Measurements from ENCODE around the gene GGT5.
"Not testable (repeated sequence)": the region's sequence is repeated elsewhere in the genome, so short reads cannot be mapped to it uniquely, and the experiment has no call there.

The GGT5 gene

DNA sequence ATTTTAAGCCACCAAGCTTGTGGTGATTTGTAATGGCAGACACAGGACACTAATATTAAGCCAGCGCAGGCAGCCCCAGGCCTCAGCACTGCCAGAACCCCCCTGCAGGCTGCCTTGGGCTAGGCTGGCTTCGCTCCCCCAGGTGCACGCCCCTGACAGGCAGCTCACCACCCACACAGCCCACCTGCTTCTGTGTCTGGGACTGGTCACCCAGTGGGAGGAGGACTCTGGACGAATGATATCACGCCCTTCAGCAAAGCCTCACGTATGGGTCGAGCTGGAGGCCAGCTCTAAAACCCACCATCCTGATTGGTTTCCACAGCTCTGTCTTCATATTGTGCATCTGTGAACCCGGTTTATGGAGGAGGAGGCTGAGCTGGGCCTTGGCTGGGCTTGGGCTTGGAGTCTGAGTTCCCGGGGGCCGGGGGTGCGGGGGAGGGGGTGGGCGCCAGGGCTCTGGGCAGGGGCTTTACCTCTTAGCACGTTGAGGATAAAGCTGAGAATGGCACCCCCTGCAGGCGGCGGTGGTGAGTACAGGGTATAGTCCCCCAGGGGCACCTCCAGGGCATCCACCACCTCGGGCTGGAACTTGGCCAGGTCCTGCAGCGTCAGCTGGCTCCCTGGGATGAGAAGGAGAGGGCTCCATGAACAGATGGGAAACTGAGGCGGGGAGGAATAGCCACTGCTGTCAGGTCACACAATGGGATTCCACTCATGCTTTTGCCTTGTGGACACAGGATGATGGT, 13.8 kb downstream of the GGT5 start:
- DNase-seq = no peak

DNA sequence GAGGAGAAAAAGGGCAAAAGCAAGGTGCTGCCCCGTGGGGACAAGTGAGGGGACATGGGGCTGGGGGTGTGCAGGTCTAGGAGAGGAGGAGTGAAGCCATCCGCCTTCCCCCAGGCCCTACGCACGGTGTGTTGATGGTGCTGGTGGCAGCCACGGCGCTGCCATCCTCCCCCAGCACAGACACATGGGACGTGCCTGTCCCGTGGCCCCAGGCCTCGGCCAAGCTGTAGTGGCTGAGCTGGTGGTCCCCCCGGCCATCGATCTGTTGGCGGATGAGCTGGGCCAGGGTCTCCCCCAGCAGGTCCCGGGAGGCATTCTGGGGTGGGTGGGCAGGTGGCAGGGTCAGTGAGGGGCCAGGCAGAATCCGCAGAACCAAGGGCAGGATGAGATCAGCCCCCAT, 18.9 kb downstream of the GGT5 start:
- DNase-seq = no peak

DNA sequence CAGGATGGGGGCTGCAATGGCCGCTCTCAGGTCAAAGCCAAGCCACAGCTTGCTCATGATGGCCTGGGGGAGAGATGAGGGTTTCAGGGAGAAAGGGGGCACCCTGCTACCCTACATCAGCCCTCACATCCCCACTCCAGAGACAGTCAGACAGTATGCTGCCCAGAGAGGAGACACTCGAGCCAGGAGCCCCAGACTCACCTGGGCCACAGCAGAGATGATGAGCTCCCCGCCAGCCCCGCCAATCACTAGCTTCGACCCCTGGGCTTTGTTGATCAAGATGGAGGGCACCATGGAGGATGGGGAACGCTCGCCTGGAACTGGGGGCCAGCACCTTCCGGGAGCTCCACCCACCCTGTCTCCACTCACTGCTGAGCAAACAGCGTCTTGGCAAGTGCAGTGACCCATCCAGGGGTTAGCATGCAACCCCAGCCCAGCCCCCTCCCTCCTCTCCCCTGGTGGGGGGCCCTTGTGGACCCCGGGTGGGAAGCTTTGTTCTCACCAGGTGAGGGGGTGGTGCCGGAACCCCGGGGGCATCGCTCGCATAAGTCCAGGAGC, 19.8 kb downstream of the GGT5 start:
- DNase-seq = no peak

DNA sequence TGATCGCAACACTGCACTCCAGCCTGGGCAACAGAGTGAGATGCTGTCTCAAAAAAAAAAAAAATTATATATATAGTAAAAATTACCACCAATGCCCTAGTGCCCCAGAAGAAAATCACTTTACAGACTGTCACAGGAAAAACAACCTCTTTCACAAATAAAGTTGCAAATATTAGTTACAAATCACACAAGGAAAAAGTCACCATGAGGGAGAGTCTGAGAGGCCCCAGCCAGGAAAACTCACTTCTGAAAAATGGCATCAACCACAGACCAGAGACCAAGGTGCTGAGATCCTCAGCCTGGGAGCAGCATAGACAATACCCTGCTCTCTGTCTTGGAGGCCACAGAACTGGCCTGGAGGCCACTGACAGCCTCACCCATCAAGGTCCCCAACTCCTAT, 20.4 kb downstream of the GGT5 start:
- DNase-seq = no peak

DNA sequence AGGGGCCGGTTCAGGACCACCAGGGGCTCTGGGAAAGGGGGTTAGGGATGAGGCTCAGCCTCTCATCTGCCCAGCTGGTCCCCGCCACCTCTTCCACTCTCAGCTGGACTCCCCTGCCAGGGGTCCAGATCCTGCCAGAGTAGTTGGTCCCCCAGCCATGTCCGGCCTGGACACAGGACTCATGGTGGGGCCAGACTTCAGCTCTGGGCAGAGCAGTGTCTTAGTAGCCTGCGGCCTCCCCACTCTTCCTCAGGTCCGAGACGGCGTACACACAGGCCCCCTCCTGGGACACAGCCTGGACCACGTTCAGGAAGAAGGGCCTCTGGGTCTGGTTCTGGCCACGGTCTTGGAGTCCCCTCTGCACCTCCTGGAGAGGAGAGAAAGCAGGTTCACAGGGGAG, 25.1 kb downstream of the GGT5 start:
- DNase-seq = no peak

DNA sequence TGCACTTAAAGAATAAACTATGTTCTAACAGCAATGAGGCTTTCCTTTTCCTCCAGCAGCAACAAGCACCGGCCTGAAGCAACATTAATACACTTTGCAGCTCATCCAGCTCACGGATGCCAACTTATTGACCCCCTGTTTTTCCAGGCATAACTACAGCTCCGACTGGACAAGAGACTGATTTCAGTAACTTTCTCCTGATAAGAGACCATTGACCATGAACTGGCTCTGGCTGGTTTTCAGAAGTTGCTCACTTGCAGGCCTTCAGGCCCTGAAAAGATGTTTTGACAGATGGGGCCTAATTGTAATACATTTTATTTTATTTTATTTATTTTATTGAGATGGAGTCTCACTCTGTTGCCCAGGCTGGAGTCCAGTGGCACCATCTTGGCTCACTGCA, 27.5 kb downstream of the GGT5 start:
- DNase-seq = no peak

DNA sequence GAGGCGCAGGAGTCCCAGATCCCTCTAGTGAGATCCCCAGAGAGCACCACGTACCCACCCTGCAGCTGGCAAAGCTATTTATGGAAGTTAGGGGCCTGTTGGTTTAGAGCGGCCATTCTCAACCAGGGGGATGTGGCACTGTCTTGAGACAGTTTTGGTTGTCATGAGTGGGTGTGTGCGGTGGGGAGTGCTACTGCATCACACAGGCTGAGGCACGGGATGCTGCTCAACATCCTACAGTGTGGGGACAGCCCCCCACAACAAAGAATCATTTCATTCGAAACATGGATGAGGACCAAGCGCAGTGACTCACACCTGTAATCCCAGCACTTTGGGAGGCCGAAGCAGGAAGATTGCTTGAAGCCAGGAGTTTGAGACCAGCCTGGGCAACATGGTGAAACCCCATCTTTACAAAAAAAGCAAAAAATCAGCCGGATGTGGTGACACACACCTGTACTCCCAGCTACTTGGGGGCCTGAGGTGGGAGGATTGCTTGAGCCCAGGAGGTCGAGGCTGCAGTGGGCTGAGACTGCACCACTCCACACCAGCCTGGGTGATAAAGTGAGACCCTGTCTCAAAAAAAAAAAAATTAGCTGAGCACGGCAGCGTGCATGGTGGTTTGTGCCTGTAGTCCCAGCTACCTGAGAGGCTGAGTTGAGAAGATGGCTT, 28.2 kb downstream of the GGT5 start:
- no peak for DNase-seq

DNA sequence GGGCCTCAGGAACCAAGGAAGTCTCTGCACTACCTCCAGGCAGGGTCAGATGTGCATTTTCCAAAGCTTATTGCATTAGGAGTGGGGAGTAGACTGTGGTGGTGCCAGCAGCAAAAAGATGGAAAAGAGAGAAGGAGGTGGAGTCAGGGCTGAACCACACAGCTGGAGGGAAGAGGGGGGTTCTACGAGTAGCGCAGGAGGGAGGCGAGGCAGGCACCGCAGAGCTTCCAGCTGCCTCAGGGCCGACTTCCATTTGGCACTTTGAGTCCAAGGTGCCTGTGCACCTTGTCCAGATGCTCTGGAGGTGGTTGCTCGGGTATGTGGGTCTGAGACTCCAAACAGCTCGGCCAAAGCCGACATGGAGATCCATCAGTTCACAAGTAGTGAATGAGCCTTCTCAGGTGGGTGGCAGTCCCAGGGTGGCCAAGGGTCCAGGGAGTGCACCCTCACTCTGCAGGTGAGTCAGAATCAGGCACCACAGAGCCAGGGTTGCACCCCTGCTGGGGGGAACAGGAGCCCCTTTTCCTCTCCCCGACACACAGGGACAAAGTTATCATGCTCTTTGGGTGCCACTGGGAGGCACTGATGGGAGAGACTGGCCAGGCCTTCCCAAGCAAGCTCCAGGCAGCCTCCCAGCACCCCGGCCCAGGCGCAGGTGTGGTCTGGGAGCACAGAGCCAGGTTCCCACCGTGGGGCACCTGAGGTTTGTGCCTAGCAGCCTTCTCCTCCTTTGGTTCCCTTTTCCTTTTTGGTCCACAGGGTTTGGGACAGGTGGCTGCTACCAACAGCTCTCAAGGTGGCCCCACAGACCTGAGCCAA, 30.2 kb downstream of the GGT5 start:
- no peak for DNase-seq

DNA sequence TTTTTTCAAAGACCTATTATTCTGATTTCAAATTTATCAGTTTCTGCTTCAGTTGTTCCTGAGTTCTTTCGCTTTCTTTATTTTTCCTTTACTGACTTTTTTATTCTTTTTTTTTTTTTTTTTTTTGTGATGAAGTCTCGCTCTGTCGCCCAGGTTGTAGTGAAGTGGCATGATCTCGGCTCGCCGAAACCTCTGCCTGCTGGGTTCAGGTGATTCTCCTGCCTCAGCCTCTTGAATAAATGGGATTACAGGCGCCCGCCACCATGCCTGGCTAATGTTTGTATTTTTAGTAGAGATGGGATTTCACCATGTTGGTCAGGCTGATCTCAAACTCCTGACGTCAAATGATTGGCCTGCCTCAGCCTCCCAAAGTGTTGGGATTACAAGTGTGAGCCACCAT, 31.8 kb downstream of the GGT5 start:
- not testable (repeated sequence) for DNase-seq

DNA sequence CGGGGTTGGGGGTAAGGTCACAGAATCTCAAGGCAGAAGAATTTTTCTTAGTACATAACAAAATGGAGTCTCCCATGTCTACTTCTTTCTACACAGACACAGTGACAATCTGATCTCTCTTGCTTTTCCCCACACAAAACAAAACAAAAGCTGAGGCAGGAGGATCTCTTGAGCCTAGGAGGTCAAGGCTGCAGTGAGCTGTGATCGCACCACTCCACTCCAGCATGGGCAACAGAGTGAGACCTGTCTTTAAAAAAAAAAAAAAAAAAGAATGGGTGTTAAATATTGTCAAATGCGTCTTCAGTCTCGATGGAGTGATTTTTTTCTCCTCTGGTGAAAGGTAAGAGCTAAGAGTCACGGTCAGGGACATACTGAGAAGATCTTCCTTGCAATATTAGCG, 33.2 kb downstream of the GGT5 start:
- not testable (repeated sequence) for DNase-seq

DNA sequence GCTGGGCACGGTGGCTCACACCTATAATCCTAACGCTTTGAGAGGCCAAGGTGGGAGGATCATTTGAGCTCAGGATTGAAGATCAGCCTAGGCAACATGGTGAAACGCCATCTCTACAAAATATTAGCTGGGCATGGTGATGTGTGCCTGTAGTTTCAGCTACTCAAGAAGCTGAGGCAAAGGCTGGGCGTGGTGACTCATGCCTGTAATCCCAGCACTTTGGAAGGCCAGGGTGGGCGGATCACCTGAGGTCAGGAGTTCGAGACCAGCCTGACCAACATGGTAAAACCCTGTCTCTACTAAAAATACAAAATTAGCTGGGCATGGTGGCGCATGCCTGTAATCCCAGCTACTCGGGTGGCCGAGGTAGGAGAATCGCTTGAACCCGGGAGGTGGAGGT, 34.5 kb downstream of the GGT5 start:
- DNase-seq = not testable (repeated sequence)

DNA sequence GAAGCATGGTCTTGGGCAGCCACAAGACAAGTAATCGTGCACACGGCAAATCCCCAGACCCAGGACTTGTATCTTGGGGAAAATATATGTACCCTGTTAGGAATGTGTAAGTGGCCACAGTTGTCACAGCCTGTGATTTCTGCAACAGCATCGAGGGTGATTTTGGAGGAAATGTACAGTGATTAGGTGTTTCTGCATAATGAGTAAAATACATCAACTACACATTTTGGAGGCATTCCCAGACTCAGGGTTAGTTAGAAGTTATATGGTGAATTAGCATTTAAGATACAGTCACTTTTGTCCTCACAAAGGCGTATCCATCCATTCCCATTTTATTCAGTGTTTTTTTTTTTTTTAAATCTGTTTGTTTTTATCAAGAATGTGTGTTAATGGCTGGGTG, 35.2 kb downstream of the GGT5 start:
- no peak for DNase-seq

DNA sequence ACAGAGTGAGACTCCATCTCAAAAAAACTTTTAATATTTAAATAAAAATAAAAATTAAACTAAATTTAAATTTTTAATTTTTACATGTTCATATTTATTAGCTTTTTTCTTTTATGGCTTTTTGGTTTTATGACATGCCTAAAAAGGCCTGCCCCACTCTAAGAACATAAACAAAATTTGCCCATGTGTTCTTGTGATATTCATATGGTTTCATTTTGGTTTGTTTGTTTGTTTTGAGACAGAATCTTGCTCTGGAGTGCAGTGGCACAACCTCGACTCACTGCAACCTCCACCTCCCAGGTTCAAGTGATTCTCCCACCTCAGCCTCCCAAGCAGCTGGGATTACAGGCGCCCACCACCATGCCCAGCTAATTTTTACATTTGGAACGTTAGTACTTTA, 35.9 kb downstream of the GGT5 start:
- DNase-seq = no peak

DNA sequence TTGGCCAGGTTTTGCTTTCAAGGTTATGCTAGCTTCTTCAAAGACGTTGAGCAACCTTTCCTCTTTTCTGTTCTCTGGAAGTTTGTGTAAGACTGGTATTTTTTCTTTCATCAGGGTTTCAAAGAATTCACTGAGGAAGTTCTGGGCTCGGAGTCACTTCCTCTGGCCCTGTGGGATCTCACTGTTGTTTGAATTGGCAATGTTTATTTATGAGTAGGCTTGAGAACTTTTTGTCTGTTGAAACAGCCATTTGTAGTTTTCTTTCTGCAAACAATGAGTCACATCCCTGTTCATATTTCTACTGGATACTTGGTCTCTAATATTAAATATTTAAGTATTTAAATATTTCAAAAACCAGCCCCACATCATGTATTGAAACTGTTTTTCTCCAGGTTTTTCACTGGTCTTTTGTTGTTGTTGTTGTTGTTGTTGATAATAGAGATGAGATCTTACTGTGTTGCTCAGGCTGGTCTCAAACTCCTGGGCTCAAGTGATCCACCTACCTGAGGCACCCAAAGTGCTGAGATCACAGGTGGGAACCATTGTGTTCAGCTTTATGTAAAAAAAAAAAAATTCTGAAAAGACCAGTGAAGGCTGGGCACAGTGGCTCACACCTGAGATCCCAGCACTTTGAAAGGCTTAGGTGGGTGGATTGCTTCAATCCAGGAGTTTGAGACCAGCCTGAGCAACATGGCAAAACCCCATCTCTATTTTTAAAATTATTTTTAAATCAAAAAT, 36.7 kb downstream of the GGT5 start:
- peak; percentile 27 for DNase-seq

DNA sequence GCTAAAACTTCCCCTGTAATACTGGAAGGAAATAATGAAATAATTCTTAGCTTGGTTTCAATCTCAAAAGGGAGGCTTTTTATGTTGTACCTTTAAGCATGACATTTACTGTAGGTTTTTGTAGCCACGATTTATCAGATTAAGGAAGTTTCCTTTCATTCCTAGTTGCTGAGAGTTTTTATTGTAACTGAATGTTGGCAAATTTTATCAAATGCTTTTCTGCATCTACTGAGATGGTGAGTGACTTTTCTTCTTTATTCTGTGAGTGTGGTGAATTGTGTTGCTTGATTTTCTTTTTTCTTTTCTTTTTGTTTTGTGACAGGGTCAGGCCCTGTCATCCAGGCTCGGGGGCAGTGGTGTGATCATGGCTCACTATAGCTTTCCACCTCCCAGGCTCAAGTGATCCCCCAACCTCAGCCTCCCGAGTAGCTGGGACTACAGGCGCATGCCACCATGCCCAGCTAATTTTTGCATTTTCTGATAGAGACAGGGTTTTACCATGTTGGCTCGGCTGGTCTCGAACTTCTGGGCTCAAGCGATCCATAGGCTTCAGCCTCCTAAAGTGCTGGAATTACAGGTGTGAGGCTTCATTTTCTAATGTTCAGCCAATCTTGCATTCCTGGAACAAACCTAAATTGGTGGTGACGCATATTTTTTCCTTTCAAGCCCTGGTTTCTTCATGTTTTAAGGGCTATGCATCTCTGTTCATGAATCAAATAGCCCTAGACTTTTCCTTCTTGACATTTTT, 37.4 kb downstream of the GGT5 start:
- DNase-seq = no peak

DNA sequence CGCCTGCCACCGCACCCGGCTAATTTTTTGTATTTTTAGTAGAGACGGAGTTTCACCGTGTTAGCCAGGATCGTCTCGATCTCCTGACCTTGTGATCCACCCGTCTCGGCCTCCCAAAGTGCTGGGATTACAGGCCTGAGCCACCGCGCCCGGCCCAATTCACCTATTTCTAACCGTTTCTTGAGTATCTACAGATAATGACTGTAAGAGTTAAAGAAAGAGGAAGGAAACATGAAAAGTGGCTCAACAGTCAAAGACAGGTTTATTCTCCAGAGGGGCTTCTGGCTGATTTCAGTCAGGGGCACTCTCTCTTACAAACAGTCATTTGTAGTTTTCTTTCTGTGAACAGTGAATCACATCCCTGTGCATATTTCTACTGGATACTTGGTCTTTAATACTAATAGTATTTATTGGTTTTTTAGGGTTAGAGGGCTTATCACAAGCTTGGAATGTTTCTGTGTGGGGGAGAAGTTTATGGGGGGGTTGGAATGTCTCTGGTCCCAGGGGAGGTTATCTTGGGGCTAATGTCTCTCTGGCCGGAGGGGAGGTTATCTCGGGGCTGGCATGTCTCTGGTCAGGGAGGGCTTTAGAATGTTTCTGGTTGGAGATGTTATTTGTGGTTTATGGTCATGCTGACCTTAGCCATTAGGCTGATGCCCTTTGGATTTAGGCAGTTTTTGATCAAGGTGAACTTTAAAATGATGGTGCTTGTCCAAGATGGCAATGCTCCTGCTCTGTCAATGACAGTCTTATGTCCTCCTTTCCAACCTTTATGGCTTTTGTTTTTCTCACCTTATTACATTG, 38.2 kb downstream of the GGT5 start:
- not testable (repeated sequence) for DNase-seq

DNA sequence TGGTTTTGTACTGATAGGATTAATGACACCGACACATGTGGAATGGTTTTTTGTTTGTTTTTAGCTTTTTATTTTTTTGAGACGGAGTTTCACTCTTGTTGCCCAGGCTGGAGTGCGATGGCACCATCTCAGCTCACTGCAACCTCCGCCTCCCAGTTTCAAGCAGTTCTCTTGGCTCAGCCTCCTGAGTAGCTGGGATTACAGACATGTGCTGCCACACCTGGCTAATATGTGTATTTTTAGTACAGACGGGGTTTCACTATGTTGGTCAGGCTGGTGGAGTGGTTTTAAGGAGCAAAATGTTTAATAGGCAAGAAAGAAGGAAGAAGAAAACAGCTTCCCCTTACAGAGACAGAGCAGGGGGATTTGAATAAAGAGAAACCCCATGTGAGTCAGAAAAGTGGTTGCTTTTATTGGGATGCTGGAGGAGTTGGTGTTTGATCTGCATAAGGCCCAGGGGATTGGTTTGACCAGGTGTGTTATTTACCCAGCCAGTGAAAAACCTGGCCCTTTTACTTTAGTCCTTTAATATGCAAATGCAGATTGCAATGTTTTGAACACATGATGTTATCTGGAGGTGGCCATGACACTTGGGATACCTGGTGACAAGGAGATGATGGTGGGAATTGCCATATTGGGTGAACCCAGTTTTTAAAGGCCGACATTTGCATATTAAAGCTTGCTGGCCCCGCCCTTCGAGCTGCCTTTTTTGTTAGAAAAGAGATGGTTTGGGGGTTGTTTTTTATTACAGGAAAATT, 39.3 kb downstream of the GGT5 start:
- DNase-seq = no peak

DNA sequence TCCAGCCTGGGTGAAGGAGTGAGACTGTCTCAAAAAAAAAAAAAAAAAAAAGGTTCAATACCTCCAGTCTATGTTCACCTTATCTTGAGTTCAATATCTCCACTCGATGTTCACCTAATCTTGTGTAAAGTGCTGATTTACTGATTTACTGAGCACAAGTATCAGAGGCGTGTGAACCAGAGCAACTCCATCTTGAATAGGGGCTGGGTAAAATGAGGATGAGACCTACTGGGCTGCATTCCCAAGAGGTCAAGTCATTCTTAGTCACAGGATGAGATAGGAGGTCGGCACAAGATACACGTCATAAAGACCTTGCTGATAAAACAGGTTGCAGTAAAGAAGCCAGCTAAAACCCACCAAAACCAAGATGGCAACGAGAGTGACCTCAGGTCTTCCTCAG, 41.0 kb downstream of the GGT5 start:
- not testable (repeated sequence) for DNase-seq

DNA sequence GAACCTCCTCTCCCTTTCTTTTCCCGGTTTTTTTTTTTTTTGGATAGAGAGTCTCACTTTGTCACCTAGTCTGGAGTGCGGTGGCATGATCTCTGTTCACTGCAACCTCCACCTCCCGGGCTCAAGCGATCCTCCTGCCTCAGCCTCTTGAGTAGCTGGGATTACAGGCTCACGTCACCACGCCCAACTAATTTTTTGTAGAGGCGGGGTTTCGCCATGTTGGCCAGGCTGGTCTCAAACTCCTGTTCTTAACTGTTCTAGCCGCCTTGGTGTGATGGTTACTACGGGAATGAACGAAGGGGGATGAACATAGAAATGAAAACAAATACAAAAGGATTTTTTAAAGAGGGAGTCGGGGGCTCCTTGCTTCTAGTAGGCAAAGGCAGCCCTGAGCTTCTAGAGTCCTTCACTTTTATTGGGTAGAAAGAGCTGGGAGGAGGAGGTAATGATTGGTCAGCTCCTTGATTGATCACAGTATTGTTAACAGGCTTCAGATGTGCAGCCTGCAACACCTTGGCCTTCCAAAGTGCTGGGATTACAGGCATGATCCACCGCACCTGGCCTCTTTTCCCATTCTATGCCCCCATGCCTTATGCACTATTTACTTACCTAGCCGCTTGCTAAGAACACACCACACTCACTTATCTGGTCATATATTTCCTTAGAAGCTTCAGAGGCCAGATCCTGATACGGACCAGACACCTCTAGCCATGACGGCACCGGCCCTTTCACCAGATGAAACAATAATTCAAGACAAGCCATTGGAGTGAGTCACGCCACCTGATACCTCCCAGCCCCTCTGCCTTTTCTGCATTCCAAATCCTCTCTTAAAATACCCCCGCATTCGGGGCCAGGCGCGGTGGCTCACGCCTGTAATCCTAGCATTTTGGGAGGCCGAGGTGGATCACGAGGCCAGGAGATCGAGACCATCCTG, 42.9 kb downstream of the GGT5 start:
- DNase-seq = no peak

All from right hindlimb (tissue), 1 donor.